SK-N-SH (cell line): Measurements from ENCODE around the gene TGM2.

Experiments
- EP300 ChIP-seq, 2 experiments: IDR thresholded peaks; 2 replicates each; pipeline versions ENCODE4 v1.4.0 to v1.6.1; 2012; ENCODE audit warnings: borderline replicate concordance in 1 of 2, low read depth in 1 of 2, low read length in 1 of 2
- FOXM1 ChIP-seq: IDR thresholded peaks from 2 replicates; pipeline ENCODE4 v1.4.0; 2012; ENCODE audit warnings: low read depth, mild to moderate bottlenecking
- JUND ChIP-seq: IDR thresholded peaks from 2 replicates; pipeline ENCODE4 v1.4.0; 2012
- NRF1 ChIP-seq: IDR thresholded peaks from 2 replicates; pipeline ENCODE4 v1.6.1; 2012; ENCODE audit warnings: low read depth, mild to moderate bottlenecking, low read length
- POLR2AphosphoS5 ChIP-seq: IDR thresholded peaks from 2 replicates; pipeline ENCODE4 v1.6.1; 2012; ENCODE audit warnings: low read depth, low read length
- TCF12 ChIP-seq: IDR thresholded peaks from 2 replicates; pipeline ENCODE4 v1.4.0; 2012
- TEAD4 ChIP-seq: IDR thresholded peaks from 2 replicates; pipeline ENCODE4 v1.4.0; 2012; ENCODE audit warnings: mild to moderate bottlenecking, borderline replicate concordance; ENCODE audit not compliant: insufficient read depth
- TF ChIP-seq, protein P1 (sequence below): fragments of 200-600 bp; sonication (generic); IDR thresholded peaks from 2 replicates; pipeline ENCODE4 v1.6.1; 2017; ENCODE audit warnings: antibody characterized with exemption, mild to moderate bottlenecking, moderate library complexity
- TF ChIP-seq, protein P2 (sequence below): IDR thresholded peaks from 2 replicates; pipeline ENCODE4; 2012

GRCh38 chr20:38082894-38083293 is 82.2 kb downstream of the TGM2 start:
- TF ChIP-seq, protein P1, sequence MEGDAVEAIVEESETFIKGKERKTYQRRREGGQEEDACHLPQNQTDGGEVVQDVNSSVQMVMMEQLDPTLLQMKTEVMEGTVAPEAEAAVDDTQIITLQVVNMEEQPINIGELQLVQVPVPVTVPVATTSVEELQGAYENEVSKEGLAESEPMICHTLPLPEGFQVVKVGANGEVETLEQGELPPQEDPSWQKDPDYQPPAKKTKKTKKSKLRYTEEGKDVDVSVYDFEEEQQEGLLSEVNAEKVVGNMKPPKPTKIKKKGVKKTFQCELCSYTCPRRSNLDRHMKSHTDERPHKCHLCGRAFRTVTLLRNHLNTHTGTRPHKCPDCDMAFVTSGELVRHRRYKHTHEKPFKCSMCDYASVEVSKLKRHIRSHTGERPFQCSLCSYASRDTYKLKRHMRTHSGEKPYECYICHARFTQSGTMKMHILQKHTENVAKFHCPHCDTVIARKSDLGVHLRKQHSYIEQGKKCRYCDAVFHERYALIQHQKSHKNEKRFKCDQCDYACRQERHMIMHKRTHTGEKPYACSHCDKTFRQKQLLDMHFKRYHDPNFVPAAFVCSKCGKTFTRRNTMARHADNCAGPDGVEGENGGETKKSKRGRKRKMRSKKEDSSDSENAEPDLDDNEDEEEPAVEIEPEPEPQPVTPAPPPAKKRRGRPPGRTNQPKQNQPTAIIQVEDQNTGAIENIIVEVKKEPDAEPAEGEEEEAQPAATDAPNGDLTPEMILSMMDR, result no peak
- TF ChIP-seq POLR2AphosphoS5 (no peak), TEAD4 (no peak), EP300 (IDR thresholded peaks at IDR 0.05; ENCODE audit: borderline replicate concordance in 1 of 2, low read depth in 1 of 2, low read length in 1 of 2) (no peak), TCF12 (no peak), JUND (no peak), FOXM1 (no peak), NRF1 (no peak)
- TF ChIP-seq, protein P2, sequence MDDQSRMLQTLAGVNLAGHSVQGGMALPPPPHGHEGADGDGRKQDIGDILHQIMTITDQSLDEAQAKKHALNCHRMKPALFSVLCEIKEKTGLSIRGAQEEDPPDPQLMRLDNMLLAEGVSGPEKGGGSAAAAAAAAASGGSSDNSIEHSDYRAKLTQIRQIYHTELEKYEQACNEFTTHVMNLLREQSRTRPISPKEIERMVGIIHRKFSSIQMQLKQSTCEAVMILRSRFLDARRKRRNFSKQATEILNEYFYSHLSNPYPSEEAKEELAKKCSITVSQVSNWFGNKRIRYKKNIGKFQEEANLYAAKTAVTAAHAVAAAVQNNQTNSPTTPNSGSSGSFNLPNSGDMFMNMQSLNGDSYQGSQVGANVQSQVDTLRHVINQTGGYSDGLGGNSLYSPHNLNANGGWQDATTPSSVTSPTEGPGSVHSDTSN, result no peak
